Hippocampal formation (tissue), 2 donors: ENCODE data around the gene EXOC1L.
"Not testable (repeated sequence)": the region's sequence is repeated elsewhere in the genome, so short reads cannot be mapped to it uniquely, and the experiment has no call there.

Experiments used
- DNase-seq, 2 donors: peaks; one replicate each; lab custom pipeline; 2025; lab: John Stamatoyannopoulos, UW

Gene EXOC1L

GRCh38 chr4:55838356-55838755 is 18.8 kb downstream of the EXOC1L start:
- DNase-seq, result no peak

- no peak for DNase-seq
These were observed 19.4 kb downstream of the EXOC1L start for GRCh38 chr4:55838952-55839351.

- DNase-seq, result no peak
These were observed 21.4 kb downstream of the EXOC1L start for GRCh38 chr4:55840956-55841355.

GRCh38 chr4:55841373-55842239 is 22.0 kb downstream of the EXOC1L start:
- not testable (repeated sequence) for DNase-seq

- not testable (repeated sequence) for DNase-seq
These were observed 22.7 kb downstream of the EXOC1L start for GRCh38 chr4:55842312-55842711.

GRCh38 chr4:55849724-55850123 is 30.1 kb downstream of the EXOC1L start:
- DNase-seq, result no peak

- no peak for DNase-seq
These were observed 32.3 kb downstream of the EXOC1L start for GRCh38 chr4:55851885-55852284.

- peak; percentile 89 to 97 for DNase-seq
These were observed 34.0 kb downstream of the EXOC1L start, which contains the start of gene EXOC1 for GRCh38 chr4:55853484-55854046. Gene EXOC1 (plus strand): TSS chr4:55853648. CDS start chr4:55858324, 4,676 bp downstream.

- DNase-seq, result no peak
These were observed 34.5 kb downstream of the EXOC1L start for GRCh38 chr4:55854129-55854528.

- DNase-seq, result no peak
These were observed 38.0 kb downstream of the EXOC1L start for GRCh38 chr4:55857586-55857985.

- no peak for DNase-seq
These were observed 40.1 kb downstream of the EXOC1L start for GRCh38 chr4:55859711-55860110.

GRCh38 chr4:55864577-55865223 is 45.1 kb downstream of the EXOC1L start:
- no peak for DNase-seq

GRCh38 chr4:55865228-55865806 is 45.7 kb downstream of the EXOC1L start:
- DNase-seq, result no peak

- no peak for DNase-seq
These were observed 46.8 kb downstream of the EXOC1L start for GRCh38 chr4:55866290-55866907.

GRCh38 chr4:55866973-55867574 is 47.5 kb downstream of the EXOC1L start:
- DNase-seq, result peak; percentile 1 to 70

GRCh38 chr4:55868581-55869090 is 49.0 kb downstream of the EXOC1L start:
- DNase-seq, result no peak

GRCh38 chr4:55871299-55871800 is 51.8 kb downstream of the EXOC1L start:
- no peak for DNase-seq

GRCh38 chr4:55874831-55875230 is 55.2 kb downstream of the EXOC1L start:
- no peak for DNase-seq

GRCh38 chr4:55876387-55876786 is 56.8 kb downstream of the EXOC1L start:
- DNase-seq, result no peak

GRCh38 chr4:55879224-55879623 is 59.6 kb downstream of the EXOC1L start:
- no peak for DNase-seq

- no peak for DNase-seq
These were observed 61.2 kb downstream of the EXOC1L start for GRCh38 chr4:55880652-55881280.
